Measurements from ENCODE around the gene CAPN5. TPM values are rescaled to one million over a fixed set of nuclear protein-coding genes. Genes with fewer than 3 reads are reported as not detected.

Gene CAPN5
- total RNA-seq, 1 donor from 2014 or later: 18.3 TPM

- DNase-seq (ENCODE audit: low spot score in 2 of 2, unreplicated experiment in 2 of 2): no peak
- peaks cover 5% of the 10 kb centered on the region for H3K27me3 Mint-ChIP-seq (ENCODE audit: low read depth)
- TF ChIP-seq CTCF (IDR thresholded peaks at IDR 0.05; ENCODE audit: unreplicated experiment): no peak
- H3K4me1 Mint-ChIP-seq: peaks cover 2% of the 10 kb centered on the region
- no peaks in the 10 kb centered on the region for H3K9me3 Mint-ChIP-seq
- no peak overlapping the region for H3K4me3 Mint-ChIP-seq
- no peak overlapping the region for H3K27ac Mint-ChIP-seq
- no peaks in the 10 kb centered on the region for H3K36me3 Mint-ChIP-seq
These were observed 74.7 kb downstream of the CAPN5 start for GRCh38 chr11:77141475-77141874.

DNA sequence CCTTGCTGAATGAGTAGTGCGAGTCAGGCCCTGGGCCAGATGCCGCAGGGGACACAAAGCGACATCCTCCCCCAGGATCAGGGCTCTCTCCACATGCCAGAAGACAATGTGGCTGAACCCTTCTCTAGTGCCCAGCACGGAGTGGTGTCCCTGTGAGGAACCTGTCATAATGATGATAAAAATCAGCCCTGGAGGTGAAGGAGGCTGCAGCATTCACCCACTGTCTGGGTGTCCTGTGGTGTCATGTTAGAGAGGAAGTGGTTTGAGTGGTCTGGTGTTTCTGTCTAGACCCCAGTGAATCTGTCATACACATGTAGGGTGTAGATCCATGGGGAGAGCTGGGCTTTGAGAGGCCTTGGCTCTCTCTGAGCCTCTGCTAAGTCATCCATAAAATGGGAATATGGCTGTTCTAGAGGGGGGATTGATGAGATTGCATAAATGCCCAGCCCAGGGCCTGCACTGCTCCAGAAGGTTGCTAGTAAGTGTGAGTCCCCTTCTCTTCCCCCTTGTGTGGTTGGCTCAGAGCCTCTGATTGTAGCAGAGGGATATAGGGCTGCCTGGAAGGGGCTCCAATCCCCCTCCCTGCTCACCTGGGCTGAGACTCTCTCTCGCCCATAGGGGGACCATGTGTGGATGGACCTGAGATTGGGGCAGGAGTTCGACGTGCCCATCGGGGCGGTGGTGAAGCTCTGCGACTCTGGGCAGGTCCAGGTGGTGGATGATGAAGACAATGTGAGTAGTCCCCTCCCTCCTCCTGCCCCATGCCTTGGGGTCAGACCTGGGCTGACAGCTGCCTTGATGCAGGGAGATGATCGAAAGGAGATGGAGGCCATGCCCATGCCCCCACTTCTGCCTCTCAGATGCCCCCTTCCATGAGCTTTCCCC is 75.6 kb downstream of the CAPN5 start:
- Mint-ChIP-seq H3K27ac (no peak overlapping the region), H3K27me3 (ENCODE audit: low read depth) (peaks cover 10% of the 10 kb centered on the region)
- no peak for TF ChIP-seq CTCF (IDR thresholded peaks at IDR 0.05; ENCODE audit: unreplicated experiment)

DNA sequence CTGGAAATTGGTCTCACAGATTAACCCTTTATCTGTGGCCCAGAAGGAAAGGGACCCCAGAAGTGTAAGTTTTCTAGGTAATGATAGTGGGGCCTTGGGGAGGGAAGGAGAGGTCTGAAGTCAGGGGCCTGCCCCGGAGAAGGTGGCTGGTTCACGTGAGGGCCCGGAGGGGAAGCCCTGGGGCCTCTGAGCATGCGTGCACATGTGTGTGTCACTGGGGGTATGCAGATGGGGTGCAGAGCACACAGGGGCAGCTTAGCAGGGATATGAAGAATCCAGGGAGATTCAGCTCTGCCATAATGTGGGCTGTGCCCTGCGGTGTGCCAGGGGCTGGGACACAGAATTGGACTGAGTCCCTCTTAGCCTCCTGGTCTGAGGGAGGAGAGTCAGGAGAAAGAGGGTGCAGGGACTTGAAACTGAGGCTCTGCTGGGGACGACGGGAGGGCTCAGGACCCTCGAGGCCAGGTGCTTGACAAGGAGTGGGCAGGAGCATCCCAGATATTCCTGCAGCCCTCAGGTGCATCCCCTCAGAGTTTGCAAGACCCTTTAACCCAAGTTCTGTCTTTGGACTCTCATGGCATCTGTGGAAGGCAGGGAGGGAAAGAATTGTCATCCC is 76.7 kb downstream of the CAPN5 start:
- DNase-seq (ENCODE audit: low spot score in 2 of 2, unreplicated experiment in 2 of 2): no peak
- no peak for TF ChIP-seq CTCF (IDR thresholded peaks at IDR 0.05; ENCODE audit: unreplicated experiment)
- H3K9me3 Mint-ChIP-seq: no peaks in the 10 kb centered on the region

More for the DNA sequence above, 75.6 kb downstream of the CAPN5 start:
- H3K4me3 Mint-ChIP-seq: no peak overlapping the region
- H3K9me3 Mint-ChIP-seq: no peaks in the 10 kb centered on the region
- no peaks in the 10 kb centered on the region for H3K36me3 Mint-ChIP-seq
- DNase-seq (ENCODE audit: low spot score in 2 of 2, unreplicated experiment in 2 of 2): no peak
- peaks cover 4% of the 10 kb centered on the region for H3K4me1 Mint-ChIP-seq

GRCh38 chr11:77144196-77144856 is 77.6 kb downstream of the CAPN5 start:
- peaks cover 21% of the 10 kb centered on the region for H3K27me3 Mint-ChIP-seq (ENCODE audit: low read depth)
- no peaks in the 10 kb centered on the region for H3K36me3 Mint-ChIP-seq
- H3K4me3 Mint-ChIP-seq: no peak overlapping the region
- TF ChIP-seq CTCF (IDR thresholded peaks at IDR 0.05; ENCODE audit: unreplicated experiment): no peak
- no peak overlapping the region for H3K27ac Mint-ChIP-seq
- no peaks in the 10 kb centered on the region for H3K9me3 Mint-ChIP-seq
- DNase-seq (ENCODE audit: low spot score in 2 of 2, unreplicated experiment in 2 of 2): no peak
- H3K4me1 Mint-ChIP-seq: peaks cover 14% of the 10 kb centered on the region

More for the DNA sequence above, 76.7 kb downstream of the CAPN5 start:
- Mint-ChIP-seq H3K4me3 (no peak overlapping the region), H3K27me3 (ENCODE audit: low read depth) (peaks cover 17% of the 10 kb centered on the region), H3K36me3 (no peaks in the 10 kb centered on the region), H3K27ac (no peak overlapping the region), H3K4me1 (peaks cover 14% of the 10 kb centered on the region)

DNA sequence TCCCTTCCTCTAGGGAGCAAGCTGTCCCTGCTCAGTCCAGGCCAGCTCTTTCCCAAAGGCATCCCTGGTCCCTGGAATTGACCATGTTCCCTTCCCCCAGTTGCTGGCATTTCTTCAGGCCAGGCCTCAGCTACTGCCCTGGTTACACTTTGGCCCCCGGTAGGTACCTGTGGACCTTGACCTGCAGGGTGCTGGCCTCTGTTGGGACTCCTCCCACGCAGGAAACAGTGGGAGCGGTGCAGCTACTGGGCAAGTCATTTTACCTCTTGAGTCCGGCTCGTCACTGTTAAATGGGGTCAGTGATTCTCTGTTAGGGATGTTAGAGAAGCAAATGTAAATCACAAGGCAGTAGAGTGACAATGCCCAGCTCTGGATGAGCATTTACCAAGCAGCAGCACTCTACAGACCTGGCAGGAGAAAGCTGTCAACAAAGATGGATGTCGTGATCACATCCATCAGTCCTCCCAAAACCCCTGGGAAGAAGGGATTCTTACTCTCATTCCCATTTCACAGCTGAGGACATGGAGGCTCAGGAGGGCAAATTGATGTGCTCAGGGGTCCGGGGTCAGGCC is 78.2 kb downstream of the CAPN5 start:
- H3K27ac Mint-ChIP-seq: no peak overlapping the region
- no peak overlapping the region for H3K4me3 Mint-ChIP-seq
- peaks cover 14% of the 10 kb centered on the region for H3K4me1 Mint-ChIP-seq
- peaks cover 21% of the 10 kb centered on the region for H3K27me3 Mint-ChIP-seq (ENCODE audit: low read depth)
- no peak for TF ChIP-seq CTCF (IDR thresholded peaks at IDR 0.05; ENCODE audit: unreplicated experiment)
- H3K9me3 Mint-ChIP-seq: no peaks in the 10 kb centered on the region
- DNase-seq (ENCODE audit: low spot score in 2 of 2, unreplicated experiment in 2 of 2): no peak
- no peaks in the 10 kb centered on the region for H3K36me3 Mint-ChIP-seq
